CD4-positive, alpha-beta T cell treated with Interleukin-15 for 1 hour (primary cell): ENCODE measurements around the gene ITCH.
A peak's percentile ranks its signal among the peaks of the same experiment; 100 is the strongest.
"Not testable (repeated sequence)": the region's sequence is repeated elsewhere in the genome, so short reads cannot be mapped to it uniquely, and the experiment has no call there.

ENCODE experiments used
- DNase-seq: peaks from one replicate; pipeline ENCODE4 v3.0.0-alpha.2; 2020

Gene ITCH

DNA sequence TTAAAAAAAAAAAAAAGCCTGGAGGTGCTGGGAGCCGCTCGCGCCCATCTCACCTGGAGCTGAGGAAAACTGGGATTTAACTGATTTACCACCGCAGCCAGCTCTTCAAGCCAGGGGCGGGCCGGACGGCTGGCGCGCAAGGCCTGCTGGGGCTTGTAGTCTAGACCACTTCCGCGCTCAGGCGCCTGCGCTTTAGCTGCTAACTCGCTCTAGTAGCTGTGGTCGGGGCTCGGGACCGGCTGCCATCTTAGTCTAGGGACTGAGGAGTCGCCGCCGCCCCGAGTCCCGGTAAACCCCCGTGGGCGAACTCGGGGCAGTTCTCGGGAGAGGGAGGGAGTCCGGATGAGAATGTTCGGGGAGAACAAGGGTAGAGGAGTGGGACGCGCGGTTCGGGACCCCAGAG, at the start of gene ITCH:
TSS of gene ITCH (plus strand) at position 212 of the 403 bp plus-strand sequence. CDS start 30,539 bp downstream, outside the sequence.
- peak; percentile 92 for DNase-seq

DNA sequence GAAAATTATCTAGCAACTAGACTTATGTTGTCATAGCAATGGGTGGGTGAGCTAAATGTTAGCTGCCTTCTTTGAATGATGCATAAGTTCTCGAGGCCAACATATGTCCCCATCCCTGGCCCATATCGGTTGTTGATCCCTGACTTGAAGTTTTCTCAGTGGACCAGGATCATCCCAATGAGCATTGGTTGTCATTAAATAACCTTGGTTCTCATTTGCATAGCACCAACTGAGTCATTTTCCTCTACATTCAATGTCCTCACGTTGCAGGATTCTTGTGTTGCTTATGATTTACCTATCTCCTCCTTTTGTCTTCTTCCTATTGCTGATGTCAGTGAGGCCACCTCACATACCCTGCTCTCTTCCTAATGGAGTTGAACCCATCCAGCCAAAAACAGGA, 47.8 kb upstream of the ITCH start:
- no peak for DNase-seq

DNA sequence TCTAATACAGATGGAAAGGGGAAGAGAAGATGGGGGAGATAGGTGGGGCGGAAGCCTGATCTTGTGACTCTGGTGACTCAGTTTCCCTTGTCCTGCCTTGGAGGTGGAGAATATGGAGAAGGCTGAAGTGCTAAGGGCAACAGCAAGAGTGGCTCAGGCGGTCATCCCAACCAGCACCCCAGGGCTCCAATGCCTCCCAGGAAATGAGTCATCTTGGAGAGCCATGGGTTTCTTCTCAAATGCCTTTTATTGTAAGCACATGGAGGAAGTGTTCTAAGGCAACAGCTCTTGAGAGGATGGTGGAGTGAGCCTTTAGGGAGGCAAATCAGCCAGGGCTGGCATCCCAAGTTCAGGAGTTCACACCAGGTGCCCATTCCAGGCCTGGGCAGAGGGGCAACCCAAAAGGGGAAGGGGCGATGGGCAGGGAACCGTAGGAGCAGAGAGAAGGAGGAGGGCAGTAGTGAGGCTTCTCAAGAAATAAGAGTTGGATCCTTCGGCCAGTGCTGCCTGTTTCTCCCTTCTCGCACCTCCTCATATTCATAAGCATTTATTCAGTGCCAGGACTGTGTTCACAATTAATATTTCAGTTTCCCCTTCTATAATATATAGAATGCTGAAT, 46.8 kb upstream of the ITCH start:
- DNase-seq: no peak

DNA sequence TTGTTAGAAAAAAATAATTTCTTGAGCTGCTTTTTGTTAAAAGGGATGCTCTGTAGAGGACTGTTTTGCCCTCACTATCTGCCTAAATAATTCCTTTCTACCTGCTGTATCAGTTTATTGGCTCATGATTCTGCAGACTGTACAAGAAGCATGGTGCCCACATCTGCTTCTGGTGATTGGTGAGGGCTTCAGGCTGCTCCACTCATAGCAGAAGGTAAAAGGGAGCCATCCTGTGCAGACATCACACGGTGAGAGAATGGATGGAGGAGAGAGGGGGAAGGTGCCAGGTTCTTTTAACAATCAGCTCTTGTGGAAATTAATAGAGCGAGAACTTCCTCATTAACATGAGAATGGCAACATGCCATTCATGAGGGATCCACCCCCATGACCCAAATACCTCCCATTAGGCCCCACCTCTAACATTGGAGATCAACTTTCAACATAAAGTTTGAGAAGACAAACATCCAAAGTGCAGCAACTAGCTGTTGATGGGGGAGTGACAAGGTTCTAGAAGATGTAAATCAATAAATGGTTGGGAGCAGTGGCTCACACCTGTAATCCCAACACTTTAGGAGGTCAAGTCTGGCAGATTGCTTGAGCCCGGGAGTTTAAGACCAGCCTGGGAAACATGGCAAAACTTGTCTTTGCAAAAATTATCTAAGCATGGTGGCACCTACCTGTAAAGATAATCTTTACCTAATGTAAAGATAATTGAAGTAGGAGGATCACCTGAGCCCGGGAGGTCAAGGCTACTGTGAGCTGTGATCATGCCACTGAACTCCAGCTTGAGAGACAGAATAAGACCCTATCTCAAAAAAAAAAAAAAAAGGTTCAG, 44.2 kb upstream of the ITCH start:
- DNase-seq: no peak

DNA sequence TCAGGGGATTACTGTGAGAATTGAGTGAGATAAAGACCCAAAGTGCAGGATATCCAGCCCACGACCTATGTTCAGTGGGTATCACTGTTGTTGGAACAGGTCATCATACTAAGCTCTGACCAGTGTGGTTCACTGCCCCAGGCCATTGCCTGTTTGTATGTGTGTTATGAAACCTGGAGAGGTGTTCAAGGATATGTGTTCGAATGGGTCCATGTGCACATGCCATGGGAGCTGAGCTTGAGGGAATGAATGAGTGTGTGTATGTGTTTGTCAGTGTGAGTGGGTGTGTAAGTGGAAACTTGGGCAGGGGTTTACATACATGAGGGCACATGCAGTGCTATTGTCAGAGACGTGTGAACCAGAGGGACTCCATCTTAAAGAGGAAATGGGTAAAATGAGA, 42.2 kb upstream of the ITCH start:
- no peak for DNase-seq

DNA sequence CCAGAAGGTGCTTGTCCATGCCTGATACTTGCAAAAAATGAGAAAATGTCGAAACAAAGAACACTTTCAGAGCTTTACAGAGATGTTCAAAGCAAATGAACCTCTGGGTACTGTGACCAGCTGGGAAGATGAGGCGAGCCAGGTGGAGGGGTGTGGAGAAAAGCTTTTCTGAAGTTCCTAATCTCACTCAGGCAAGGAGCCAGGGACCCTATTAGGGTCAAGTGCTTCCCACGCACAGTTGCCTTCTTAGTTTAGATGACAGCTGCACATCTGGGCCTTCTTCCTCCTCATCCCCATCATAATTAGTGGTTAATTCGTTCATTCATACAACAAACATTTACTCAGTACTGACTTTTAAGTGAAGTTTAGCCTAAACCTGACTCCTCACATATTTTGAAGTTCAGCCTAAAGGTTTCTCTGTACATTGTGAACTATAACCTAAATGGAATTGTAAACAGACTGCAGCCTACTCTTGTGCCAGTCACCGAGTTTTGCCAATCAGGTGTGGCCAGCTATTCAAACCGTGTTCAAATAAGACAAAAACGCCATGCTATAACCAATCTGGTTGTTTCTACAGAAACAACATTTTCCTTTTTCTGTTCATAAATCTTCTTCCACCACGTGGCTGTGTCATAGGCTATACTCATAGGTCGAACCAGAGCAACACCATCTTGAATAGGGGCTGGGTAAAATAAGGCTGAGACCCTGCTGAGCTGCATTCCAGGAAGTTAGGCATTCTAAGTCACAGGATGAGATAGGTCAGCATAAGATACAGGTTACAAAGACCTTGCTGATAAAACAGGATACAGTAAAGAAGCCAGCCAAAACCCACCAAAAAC, 40.6 kb upstream of the ITCH start:
- DNase-seq: no peak

DNA sequence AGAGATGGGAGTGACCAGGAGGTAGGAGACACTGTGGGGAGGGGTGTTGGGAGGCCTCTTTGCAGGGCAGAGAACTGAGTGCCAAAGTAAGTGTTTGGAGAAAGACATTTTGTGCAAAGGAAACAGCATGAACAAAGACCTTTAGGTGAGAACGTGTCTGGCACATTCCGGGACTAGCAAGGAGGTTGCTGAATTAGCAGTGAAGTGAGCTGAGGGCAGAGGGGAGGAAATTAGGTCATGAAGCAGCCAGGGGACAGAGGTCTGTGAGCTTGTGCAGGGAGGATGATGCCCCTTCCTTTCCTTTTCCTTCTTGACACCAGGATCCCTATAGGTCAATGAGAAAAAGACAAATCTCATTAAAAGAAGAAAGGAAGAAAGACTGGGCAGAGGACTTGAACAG, 38.5 kb upstream of the ITCH start:
- DNase-seq: no peak

DNA sequence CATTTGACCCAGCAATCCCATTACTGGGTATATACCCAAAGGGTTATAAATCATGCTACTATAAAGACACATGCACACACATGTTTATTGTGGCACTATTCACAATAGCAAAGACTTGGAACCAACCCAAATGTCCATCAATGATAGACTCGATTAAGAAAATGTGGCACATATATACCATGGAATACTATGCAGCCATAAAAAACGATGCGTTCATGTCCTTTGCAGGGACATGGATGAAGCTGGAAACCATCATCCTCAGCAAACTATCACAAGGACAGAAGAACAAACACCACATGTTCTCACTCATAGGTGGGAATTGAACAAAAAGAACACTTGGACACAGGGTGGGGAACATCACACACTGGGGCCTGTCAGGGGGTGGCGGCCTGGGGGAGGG, 34.9 kb upstream of the ITCH start:
- not testable (repeated sequence) for DNase-seq

DNA sequence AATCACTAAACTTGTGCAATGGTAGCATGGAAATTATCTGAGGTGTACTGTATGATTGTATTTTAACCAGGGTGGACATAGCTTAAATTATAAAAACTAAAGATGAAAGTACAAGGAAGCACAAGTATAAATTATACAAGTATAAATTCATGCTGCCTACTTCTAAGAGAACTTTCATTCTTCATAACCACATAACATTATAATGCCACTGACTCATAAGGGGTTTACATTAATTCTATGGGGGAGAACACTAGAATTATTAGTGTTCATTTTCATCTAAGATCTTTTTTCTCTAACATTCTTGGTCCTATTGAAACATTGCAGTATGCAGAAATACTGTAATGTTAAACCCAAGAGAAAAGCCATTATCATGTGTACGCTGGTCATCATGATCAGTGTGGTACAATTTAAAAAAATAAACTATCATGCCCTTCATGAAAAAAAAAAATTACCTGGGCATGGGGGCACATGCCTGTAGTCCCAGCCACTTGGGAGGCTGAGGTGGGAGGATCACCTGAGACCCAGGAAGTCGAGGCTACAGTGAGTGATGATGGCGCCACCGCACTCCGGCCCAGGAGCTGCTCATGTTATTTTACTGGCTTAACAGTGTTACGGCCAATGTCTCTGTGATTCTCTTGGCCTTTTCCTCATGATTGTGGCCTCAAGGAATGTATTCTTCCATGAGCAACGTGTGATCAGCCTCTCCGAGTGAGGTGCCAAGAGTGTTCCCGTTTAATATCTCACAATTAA, 34.0 kb upstream of the ITCH start:
- DNase-seq: no peak

DNA sequence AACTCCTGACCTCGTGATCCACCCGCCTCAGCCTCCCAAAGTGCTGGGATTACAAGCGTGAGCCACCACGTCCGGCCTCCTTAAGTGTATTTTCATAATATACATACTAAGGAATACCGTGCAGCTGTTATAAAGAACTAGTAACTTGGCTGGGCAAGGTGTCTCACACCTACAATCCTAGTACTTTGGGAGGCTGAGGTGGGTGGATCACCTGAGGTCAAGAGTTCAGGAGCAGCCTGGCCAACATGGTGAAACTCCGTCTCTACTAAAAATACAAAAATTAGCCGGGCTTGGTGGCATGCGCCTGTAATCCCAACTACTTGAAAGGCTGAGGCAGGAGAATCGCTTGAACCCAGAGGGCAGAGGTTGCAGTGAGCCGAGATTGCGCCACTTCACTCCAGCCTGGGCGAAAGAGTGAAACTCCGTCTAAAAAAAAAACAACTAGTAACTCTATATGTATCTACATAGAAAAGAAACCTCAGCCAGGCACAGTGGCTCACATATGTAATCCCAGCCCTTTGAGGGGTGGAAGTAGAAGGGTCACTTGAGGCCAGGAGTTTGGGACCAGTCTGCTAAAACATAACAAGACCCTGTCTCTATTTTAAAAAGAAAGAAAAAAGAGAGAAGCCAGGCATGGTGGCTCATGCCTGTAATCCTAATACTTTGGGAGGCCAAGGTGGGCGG, 32.1 kb upstream of the ITCH start:
- not testable (repeated sequence) for DNase-seq

DNA sequence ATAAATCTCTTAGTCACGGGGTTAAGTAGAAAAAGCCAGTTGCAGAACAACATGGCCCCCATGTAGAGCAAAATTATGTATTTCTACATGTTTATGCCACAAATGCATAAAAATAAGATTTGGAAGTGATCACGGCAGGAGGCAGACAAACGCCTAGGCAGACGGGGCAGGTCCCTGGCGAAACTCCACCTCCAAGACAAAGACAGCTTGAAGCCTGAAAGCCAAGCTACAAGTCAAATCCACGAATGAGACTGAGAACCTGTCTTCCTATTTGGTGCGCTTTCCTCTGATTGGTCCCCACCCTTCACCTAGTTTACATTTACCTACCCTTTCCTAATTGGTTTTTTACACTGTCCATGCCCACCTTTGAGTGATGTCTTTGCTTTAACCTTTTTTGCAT, 31.2 kb upstream of the ITCH start:
- DNase-seq: no peak

DNA sequence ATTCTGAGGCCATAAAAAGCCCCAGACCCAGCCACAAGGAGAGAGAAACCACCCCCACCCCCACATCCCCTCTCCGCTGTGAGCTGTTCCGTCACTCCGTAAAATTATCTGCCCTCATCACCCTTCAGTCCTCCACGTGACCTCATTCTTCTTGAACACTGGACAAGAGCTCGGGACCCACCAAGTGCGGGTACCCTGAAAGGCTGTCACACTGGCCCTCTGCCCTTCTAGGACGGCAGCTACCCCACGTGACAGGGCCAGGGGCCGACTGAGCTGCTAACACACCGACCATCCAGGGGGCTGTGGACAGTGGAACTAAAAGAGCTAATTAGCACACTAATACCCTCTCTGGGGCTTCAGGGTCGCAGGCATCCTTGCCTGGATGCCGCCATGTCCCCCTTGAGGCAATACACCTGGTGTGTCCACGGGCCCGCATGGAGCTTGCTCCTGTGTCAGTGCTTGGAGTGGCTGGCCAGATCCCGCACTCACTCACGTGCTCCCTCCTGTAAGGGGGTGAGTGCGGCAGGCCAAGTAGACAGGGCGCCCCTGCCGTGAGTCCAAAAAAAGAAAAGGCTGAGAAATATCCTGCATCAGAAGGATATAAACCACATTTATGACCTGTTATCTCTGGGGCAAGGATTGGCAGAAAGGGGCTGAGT, 30.7 kb upstream of the ITCH start:
- DNase-seq: no peak

DNA sequence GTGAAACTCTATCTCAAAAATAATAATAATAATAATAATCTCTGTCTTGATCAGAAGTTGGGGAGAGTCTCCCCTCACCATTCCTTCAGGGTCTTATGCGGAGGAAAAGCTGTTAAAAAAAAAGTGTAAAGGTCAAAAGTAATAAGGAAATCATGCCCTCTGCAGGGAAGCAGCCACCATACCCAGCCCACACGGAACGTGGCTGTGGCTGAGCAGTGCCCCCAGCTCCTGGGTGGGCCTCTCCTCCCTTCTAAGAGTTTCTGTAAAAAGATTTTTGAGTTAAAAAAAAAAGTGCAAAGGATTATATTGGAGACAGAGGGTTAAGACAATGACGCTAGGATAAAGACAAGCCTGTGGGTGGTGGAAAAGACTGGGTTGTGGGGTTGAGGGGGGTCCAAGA, 29.3 kb upstream of the ITCH start:
- DNase-seq: no peak

DNA sequence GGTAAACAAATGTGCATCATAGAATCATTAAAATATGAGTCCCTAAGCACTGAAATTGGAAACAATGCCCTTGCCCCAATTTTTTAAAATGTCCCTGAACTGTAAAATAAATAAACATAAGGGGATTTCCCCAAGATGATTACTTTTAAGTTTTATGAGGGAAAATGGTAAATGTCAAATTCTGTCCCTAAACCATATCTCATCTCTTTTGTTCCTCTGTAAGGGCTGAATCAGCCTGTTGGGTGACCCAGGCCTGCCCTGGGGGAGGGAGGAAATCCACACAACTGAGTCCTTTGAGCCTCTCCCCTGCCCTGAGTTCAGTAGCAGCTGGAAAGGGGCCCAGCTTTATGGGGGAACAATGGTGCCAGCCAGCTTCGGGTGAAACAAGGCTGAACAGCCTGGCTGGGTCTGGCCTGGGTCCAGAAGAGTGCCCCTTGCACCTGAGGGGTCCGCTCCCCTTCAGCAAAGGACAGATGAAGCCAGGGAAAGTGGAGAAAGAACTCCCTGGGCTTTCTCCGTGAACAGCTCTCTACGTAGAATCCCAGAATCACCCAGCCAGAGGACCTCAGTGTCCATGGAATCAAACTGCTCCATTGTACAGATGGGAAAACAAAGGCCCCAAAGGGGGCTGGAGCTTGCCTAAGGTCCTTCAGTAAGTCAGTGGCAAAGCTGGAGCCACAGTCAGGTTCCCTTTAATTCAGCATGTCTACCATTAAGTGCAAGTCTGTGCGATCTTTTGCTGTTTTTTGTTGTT, 28.2 kb upstream of the ITCH start:
- DNase-seq: no peak

DNA sequence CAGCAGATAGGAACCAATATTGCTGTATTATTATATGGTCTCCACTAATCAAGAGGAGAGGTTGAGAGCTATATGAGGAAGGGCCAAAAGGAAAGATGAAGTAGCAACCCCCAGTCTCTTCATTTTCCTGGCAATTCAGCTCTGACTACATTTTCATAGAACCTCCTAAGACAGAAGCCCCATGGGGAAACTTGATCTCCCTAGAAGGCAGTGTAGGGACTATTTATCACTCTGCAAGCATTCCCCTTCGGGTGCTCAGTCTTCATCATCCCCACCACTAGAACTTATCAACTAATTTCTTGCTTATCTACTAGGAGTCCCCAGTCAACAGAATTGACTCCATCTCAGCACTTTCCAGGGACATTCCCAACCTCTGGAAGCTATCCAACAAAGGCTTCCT, 25.5 kb upstream of the ITCH start:
- no peak for DNase-seq

DNA sequence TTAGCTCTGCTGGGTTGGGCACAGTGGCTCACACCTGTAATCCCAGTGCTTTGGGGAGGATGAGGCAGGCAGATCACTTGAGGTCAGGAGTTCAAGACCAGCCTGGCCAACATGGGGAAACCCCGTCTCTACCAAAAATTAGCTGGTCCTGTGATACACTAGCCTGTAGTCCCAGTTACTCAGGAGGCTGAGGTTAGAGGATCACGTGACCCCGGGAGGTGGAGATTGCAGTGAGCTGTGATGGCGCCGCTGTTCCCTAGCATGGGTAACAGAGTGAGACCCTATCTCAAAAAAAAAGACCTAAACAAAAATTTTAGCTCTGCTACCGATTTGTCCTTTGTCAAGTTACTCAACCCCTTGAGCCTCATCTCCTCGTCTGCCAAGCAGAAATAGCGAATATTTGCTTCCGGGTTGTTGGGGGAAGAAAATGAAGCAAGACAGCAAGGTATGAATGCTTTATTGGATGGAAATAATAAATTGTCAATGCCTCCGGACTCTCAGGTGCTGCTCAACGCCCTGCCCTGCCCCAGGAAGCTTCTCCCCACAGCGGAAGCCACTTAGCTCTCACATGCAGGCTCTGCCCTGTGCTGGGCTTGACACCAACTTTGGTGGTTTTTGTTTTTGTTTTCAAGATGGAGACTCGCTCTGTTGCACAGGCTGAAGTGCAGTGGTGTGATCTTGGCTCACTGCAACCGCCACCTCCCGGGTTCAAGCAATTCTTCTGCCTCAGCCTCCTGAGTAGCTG, 24.9 kb upstream of the ITCH start:
- DNase-seq: peak; percentile 42

DNA sequence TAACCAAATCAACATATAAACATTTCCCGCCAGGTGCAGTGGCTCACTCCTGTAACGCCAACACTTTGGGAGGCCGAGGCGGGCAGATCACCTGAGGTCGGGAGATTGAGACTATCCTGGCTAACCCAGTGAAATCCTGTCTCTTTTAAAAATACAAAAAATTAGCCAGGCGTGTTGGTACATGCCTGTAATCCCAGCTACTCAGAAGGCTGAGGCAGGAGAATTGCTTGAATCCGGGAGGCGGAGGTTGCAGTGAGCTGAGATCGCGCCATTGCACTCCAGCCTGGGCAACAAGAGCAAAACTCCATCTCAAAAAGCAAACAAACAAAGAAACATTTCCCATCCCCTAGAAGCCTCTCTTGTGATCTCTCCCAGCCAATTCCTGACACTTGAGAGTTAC, 22.3 kb upstream of the ITCH start:
- not testable (repeated sequence) for DNase-seq

DNA sequence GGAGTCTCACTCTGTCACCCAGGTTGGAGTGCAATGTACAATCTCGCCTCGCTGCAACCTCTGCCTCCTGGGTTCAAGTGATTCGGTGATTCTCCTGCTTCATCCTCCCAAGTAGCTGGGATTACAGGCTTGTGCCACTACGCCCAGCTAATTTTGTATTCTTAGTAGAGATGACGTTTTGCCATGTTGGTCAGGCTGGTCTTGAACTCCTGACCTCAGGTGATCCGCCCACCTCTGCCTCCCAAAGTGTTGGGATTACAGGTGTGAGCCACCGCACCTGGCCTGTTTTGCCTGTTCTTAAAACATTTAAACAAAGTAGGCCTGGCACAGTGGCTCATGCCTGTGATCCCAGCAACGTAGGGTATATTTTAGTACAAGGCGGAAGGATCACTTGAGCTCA, 21.9 kb upstream of the ITCH start:
- DNase-seq: not testable (repeated sequence)

DNA sequence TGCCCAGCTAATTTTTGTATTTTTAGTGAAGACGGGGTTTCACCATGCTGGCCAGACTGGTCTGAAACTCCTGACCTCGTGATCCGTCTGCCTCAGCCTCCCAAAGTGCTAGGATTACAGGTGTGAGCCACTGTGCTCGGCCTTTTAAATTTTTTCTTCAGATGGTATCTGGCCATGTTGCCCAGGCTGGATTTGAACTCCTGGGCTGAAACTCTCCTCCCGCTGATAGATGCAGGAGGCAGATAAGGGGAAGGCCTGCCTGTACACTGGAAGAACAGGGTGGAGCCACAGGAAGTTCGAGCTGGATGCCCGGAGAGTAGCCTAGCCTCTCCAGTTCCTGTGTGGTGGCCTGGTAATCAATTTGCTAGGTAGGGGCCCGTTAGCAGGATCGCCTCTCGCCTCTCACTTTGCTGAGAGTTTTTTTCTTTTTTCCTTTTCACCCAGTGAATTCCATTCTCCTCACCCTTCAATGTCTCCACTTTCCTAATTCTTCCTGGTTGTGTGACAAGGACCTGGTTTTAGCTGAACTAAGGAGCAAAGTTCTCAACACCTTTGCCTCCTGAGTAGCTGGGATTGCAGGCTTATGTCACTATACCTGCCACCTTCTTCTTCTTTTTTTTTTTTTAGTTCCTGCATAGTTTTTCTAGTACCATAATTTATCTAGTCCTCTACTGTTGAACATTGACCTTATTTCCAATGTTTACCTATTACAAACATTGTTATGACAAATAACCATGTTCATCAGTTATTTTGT, 19.4 kb upstream of the ITCH start:
- DNase-seq: no peak
